MM.1S (cell line): Measurements from ENCODE around the gene NELL1.
A peak's percentile ranks its signal among the peaks of the same experiment; 100 is the strongest.

Source experiments
- DNase-seq: peaks from one replicate; pipeline ENCODE4 v3.0.0-alpha.2; 2015
- H2AFZ ChIP-seq: fragments of 300-600 bp; sonication (generic); 2 replicates; pipeline ENCODE4 v1.6.0; 2016; ENCODE audit warnings: antibody characterized with exemption, low read length
- H3F3A ChIP-seq: fragments of 300-600 bp; sonication (generic); 2 replicates; pipeline ENCODE4 v1.6.1; 2016; ENCODE audit warnings: mild to moderate bottlenecking, antibody characterized with exemption, low read length, moderate library complexity, mixed read lengths; ENCODE audit not compliant: insufficient read depth
- H3K27ac ChIP-seq: fragments of 300-600 bp; sonication (generic); 2 replicates; pipeline ENCODE4 v1.5.1; 2016; ENCODE audit warnings: mild to moderate bottlenecking, low read length
- H3K27me3 ChIP-seq: fragments of 300-600 bp; sonication (generic); replicated peaks from 2 replicates; pipeline ENCODE4 v1.6.0; 2016; ENCODE audit warnings: low read length; ENCODE audit not compliant: insufficient read depth
- H3K36me3 ChIP-seq: fragments of 300-600 bp; sonication (generic); replicated peaks from 2 replicates; pipeline ENCODE4 v1.6.1; 2016; ENCODE audit warnings: mild to moderate bottlenecking, low read length, mixed read lengths; ENCODE audit not compliant: insufficient read depth
- H3K4me1 ChIP-seq: fragments of 300-600 bp; sonication (generic); 2 replicates; pipeline ENCODE4 v1.6.1; 2016; ENCODE audit warnings: low read length, mixed read lengths
- H3K4me2 ChIP-seq: fragments of 300-600 bp; sonication (generic); 2 replicates; pipeline ENCODE4 v1.6.0; 2016; ENCODE audit warnings: low read depth, low read length
- H3K4me3 ChIP-seq: fragments of 300-600 bp; sonication (generic); 2 replicates; pipeline ENCODE4 v1.5.1; 2016; ENCODE audit warnings: low read length, mixed read lengths
- H3K79me2 ChIP-seq: fragments of 300-600 bp; sonication (generic); 2 replicates; pipeline ENCODE4 v1.6.1; 2016; ENCODE audit warnings: mixed run types, low read length, mixed read lengths
- H3K9ac ChIP-seq: fragments of 300-600 bp; sonication (generic); 2 replicates; pipeline ENCODE4 v1.6.1; 2016; ENCODE audit warnings: low read length, mixed read lengths
- H3K9me2 ChIP-seq: fragments of 300-600 bp; sonication (generic); replicated peaks from 2 replicates; pipeline ENCODE4 v1.6.1; 2016; ENCODE audit warnings: mild to moderate bottlenecking, low read length, mixed read lengths; ENCODE audit not compliant: insufficient read depth
- H3K9me3 ChIP-seq: fragments of 300-600 bp; sonication (generic); replicated peaks from 2 replicates; pipeline ENCODE4 v1.6.1; 2016; ENCODE audit warnings: mild to moderate bottlenecking, low read length, mixed read lengths; ENCODE audit not compliant: insufficient read depth
- H4K20me1 ChIP-seq: fragments of 300-600 bp; sonication (generic); 2 replicates; pipeline ENCODE4 v1.6.1; 2016; ENCODE audit warnings: mild to moderate bottlenecking, low read length, moderate library complexity, mixed read lengths; ENCODE audit not compliant: insufficient read depth
- CTCF ChIP-seq: fragments of 300-600 bp; sonication (generic); IDR thresholded peaks from 2 replicates; pipeline ENCODE4 v1.5.1; 2016; ENCODE audit warnings: antibody characterized with exemption, low read length, mixed read lengths
- EZH2 ChIP-seq: fragments of 300-600 bp; sonication (generic); optimal IDR thresholded peaks from 2 replicates; pipeline ENCODE3; 2017; ENCODE audit warnings: low read depth, mild to moderate bottlenecking, antibody characterized with exemption, low read length, mixed read lengths
- EZH2phosphoT487 ChIP-seq: fragments of 300-600 bp; sonication (generic); IDR thresholded peaks from 2 replicates; pipeline ENCODE4 v1.6.1; 2018; ENCODE audit warnings: antibody characterized with exemption, low read length

The NELL1 gene

GRCh38 chr11:21401496-21401895 lies 732.1 kb downstream of the NELL1 start:
- Histone ChIP-seq H2AFZ (no peak overlapping the region), H3F3A (no peaks in the 10 kb centered on the region), H3K4me1 (0 out of 2 replicates have a peak, but pooled peaks cover 6% of the 10 kb centered on the region), H3K9me3 (no peaks in the 10 kb centered on the region), H3K4me3 (no peak overlapping the region), H3K9ac (no peak overlapping the region), H3K9me2 (no peaks in the 10 kb centered on the region), H3K27me3 (no peaks in the 10 kb centered on the region), H3K27ac (no peak overlapping the region), H3K4me2 (no peak overlapping the region), H4K20me1 (no peaks in the 10 kb centered on the region), H3K79me2 (no peaks in the 10 kb centered on the region), H3K36me3 (no peaks in the 10 kb centered on the region)
- TF ChIP-seq EZH2phosphoT487 (no peak), EZH2 (no peak), CTCF (no peak)
- DNase-seq, result peak; percentile 19

GRCh38 chr11:21402274-21402673 lies 732.9 kb downstream of the NELL1 start:
- TF ChIP-seq EZH2, result no peak
- TF ChIP-seq EZH2phosphoT487, result no peak
- no peak for TF ChIP-seq CTCF
- no peak for DNase-seq
- Histone ChIP-seq H3F3A (no peaks in the 10 kb centered on the region), H2AFZ (no peak overlapping the region), H3K27me3 (no peaks in the 10 kb centered on the region), H3K36me3 (no peaks in the 10 kb centered on the region), H3K27ac (no peak overlapping the region), H4K20me1 (no peaks in the 10 kb centered on the region), H3K9me3 (no peaks in the 10 kb centered on the region), H3K4me2 (no peak overlapping the region), H3K9ac (no peak overlapping the region), H3K79me2 (no peaks in the 10 kb centered on the region), H3K4me3 (no peak overlapping the region), H3K4me1 (0 out of 2 replicates have a peak, but pooled peaks cover 6% of the 10 kb centered on the region), H3K9me2 (no peaks in the 10 kb centered on the region)

GRCh38 chr11:21403069-21403468 lies 733.7 kb downstream of the NELL1 start:
- Histone ChIP-seq H3K36me3 (no peaks in the 10 kb centered on the region), H3K4me3 (no peak overlapping the region), H3K79me2 (no peaks in the 10 kb centered on the region), H3K4me2 (no peak overlapping the region), H3K9me2 (no peaks in the 10 kb centered on the region), H3K9me3 (no peaks in the 10 kb centered on the region), H2AFZ (no peak overlapping the region), H3K27ac (no peak overlapping the region), H4K20me1 (no peaks in the 10 kb centered on the region), H3K4me1 (0 out of 2 replicates have a peak, but pooled peaks cover 6% of the 10 kb centered on the region), H3K9ac (no peak overlapping the region), H3F3A (no peaks in the 10 kb centered on the region), H3K27me3 (no peaks in the 10 kb centered on the region)
- DNase-seq, result no peak
- no peak for TF ChIP-seq EZH2
- no peak for TF ChIP-seq EZH2phosphoT487
- no peak for TF ChIP-seq CTCF
